ENCODE data around the gene MTIF3.

The MTIF3 gene

DNA sequence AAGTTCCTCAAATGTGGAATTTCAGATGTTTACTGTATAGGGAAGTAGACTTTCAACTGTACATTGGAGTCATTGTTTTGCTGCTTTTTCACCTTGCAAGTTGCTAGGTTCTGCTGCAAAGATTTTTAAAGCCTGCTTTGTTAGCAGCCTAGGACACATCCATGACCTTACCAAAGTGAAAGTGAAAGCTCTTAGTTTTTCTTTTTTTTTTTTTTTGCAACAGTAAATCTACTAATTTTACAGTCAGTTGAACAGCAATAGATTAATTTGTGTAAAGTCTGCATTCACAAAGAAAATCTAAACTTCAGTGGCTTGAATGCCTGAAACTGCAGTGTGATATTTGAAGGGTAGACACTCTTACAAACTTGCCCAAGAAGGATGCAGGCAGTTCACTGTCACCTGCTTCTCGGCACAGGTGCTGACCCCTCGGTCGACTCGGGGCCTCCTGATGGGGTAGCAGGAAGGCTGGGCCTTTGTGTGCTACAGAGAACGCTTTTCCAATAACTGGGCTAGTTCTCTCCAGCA lies 5.0 kb upstream of the MTIF3 start:
- DNase-seq (ENCODE audit: low read depth in 2 of 2): no peak

DNA sequence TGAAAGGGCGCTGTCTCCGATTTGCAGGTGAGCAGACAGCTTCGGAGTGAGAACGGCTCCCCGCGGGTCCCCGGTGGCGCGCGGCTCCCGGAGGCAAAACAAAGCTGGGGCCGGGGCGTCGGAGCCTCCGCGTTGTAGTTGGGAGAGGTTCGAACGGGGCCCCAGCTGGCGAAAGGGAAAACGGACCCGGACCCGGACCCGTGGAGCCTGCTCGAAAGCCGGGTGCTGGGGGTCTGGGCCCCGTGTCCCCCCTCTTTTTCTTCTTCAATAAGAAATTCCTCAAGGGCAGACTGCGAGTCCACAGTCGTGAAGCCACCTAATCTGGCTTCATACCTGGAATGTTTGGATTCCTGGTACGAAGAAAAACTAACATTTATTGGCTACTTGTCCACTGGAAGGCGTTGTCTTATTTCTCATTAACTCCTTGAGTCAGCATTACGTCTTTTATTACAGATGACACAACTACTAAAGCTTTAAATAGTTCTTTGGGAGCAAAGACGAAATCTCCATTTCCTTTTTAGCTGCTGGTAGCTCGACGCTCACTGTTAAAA lies 632 bp upstream of the MTIF3 start:
- DNase-seq (ENCODE audit: low read depth in 2 of 2): peak in 1 of 2 donors; percentile 21

DNA sequence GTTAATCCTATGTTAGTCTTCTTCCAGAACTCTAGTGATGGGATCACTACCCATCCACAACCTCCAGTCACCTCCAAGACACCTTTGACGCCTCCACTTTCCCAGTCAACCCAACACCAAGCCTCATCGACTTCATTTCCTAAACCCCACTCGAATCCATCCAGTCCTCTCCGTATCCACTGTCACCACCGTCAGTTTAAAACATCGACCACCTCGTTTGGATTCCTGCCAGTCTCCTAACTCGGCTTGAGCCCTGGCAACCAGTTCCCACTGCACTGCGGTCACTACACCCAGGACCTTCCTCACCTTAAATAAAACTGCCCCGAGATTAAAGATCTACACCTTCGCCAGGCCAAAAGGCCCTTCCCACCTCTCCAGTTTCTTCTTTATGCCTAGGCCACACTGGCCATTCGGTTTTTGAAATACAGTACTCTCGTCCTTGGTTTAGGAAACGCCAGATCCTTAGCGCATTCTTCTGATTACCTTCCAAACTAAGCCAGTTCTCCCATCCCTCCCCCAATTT lies 1.2 kb downstream of the MTIF3 start:
- no peak for DNase-seq (ENCODE audit: low read depth in 2 of 2)

DNA sequence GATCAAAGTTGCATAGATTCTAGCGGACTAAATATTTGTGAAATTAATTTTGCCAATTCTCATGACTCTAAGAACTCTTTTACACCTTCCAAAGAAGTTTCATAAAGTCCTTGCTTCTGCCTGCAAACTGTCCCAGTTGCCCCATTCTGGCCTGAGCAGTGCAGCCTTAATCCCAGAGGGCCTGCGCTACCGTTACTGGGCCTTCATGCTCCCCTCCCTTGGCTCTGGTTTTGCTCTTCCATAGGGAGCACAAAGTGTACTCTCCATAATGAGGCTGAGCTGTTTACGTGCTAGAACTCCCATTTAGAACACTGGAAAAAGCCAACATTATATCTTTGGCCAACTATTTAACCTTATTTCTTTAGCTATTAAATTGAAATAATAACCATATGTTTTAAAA lies 2.1 kb downstream of the MTIF3 start:
- DNase-seq (ENCODE audit: low read depth in 2 of 2): no peak

DNA sequence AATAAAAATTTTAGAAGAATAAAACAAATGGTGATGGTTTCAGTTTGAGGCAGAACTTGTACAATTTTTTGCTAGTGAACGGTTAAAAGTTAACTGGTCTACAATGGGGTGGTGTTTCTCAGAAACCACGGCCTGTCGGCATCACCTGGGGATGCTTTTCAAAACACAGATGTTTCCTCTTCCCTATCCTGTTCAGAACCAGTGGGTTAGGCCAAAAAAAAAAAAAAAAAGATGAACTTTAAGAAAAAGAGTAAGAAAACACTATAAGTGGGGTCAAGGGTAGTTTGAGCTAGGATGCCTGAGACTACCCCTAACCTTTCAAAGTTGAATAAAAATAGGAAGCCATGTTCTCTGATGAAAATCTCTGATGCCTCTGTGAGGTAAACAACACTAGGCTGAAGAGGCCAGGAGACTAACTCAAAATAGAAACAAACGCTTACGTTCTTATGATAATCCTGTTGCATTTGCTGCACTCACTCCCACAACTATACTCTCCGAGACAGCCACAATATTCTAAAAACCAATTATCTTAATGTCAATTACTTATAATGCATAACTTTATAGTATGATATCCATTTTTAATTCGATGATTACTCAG lies 3.3 kb downstream of the MTIF3 start:
- no peak for DNase-seq (ENCODE audit: low read depth in 2 of 2)

DNA sequence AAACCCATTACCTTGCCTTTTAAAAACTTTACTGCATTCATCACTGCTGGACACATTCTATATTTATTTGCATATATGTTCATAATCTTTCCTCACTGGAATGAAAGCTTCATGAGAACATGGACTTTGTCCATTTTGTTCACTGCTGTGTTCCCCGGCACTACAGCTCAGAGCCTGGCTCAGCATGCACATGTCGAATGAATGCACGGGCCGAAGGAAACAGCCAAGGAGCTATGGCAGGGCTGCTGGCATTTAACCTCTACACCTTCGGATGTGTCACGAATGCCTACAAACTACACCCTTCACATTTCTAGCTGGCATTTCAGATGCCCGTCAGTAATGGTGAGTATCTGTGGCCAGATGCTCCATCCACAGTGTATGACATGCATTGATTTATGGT lies 7.6 kb downstream of the MTIF3 start:
- DNase-seq (ENCODE audit: low read depth in 2 of 2): no peak

DNA sequence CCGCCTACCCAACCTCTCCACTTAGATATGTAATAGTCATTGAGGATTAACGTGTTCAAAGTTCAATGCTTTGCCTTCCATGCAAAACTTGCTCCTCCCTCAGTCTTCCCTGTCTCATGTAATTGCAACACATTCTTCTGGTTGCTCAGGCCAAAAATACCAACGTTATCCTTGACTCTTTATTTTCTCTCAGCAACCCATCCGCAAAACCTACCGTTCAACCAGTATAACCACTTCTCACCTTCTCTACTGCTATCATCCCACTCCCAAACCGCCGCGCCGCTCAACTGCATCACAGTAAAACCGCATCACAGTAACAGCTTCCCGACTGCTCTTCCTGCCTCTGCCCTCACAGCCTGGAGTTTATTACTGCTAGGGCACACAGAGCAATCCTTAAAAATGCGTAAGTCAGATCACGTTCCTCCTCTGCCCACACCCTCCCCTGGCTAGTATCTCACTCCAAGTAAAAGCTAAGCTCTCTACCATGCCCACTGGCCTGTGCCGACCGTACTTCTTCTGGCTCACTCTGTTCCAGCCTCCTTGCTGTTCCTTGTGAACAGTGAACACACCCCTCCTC lies 8.2 kb downstream of the MTIF3 start:
- no peak for DNase-seq (ENCODE audit: low read depth in 2 of 2)

DNA sequence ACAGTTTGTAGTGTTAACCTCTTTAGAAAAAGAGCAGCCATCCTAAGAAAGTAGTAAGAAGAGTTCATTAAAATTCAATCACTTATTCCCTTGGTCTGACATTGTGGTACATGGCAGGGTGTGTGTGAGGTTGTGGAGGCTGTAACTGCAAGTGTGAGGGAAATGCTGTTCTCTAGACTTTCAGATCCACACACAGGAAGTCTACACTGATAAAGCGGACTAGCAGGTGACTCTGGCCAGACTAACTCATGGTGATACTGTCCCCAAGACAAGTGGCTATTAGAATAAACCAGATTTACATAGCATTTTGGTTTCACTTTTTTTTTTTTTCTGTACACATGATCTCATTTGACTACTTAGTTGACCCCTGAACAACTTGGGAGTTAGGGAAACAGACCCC lies 10.0 kb downstream of the MTIF3 start:
- no peak for DNase-seq (ENCODE audit: low read depth in 2 of 2)

DNA sequence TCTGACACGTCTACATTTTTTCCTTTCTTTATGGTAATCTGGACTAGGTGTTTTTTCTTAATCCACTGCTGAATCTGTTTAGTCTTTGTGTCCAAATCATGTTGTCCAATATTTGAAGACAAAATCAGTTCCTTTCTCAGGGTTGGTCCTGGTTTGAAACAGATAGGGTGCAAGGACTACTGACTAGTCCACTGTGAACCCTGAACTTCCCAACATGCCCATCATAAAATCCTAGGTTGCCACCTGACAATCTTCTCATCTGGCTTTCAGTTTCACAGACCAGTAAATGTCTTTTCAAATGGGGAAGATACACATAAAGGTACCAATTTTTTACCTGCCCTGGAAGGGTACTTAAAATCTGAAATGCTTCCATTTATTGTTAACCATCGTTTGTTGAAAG lies 13.2 kb downstream of the MTIF3 start:
- no peak for DNase-seq (ENCODE audit: low read depth in 2 of 2)

DNA sequence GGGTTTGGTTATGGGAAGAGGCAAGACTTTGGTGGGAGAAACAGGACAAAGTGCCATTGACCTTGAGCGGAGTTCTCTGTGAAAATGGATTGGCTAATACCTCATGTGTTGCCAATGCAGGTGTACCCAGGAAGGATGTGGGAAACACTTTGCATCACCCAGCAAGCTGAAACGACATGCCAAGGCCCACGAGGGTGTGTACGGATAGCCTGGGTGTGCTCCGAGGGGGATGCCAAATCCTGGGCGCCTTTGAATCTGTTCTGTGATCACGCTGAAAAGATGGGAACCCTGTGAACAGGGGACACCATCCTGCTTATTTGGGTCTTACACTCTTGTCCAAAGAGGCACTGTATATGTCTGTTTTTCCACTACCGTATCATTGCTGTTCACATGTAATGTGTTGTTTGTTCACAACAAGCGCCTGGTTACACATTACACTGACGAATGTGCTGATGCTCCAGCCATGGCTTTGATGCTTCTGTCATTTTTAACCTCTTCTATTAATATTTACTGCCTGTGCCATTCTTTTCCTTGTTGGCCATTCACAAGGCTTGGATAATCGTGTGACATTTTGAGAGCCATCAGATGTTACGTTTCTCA lies 17.7 kb downstream of the MTIF3 start:
- DNase-seq (ENCODE audit: low read depth in 2 of 2): no peak

DNA sequence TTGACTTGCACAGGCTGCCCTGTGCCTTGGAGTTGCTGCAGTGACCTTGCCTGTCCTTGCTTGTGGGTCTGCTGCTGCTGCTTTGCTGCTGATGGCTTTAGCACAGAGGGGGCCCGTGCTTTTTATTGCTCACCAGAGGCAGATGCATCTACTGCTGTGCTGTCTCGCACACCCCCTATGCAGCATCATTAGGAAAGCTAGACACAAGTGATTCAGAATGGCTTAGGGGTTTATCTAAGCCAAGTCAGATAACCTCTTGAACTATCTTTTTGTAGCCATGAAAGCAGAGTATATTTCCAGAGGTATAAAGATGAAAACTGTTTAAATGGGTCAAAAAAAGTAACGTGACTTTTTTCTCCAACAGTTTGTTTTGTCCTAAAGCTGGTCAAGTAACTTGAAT lies 18.2 kb downstream of the MTIF3 start:
- no peak for DNase-seq (ENCODE audit: low read depth in 2 of 2)

DNA sequence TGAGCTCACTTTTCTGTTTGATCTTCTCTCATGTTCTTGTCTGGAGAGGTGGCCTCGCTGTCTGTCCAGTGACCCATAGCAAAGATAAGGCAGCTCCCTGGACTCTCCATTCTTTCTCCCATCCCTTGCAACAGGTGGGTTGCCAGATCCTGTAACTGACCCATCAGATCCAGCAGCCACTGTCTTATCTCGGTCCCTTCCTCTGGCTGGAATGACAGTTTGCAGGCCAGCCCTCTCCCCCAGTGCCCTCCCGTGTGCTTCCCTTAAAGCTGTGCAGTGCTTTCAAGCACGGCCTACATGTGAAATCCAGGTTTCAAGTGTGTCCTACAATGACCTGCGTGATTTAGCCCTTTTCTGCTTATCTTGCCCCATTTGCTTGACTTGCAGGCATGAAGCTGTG lies 22.2 kb downstream of the MTIF3 start:
- no peak for DNase-seq (ENCODE audit: low read depth in 2 of 2)

DNA sequence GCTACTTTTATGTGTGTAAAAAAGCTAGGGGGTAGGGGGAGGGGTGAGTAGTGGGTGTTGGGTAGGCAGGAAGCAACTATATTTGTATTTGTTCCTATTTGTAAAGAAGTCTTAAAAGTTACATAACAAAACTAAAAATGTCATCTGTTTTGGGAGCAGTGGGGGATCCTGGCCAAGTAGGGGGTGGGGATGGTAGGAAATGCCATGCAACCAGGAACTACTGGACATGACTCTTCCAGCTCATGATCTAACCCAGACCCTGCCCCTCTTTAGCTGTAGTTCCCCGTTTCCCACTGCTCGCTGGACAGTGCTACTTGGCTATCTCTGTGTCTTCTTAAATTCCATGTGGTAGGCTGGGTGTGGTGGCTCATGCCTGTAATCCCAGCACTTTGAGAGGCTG lies 22.7 kb downstream of the MTIF3 start:
- no peak for DNase-seq (ENCODE audit: low read depth in 2 of 2)

DNA sequence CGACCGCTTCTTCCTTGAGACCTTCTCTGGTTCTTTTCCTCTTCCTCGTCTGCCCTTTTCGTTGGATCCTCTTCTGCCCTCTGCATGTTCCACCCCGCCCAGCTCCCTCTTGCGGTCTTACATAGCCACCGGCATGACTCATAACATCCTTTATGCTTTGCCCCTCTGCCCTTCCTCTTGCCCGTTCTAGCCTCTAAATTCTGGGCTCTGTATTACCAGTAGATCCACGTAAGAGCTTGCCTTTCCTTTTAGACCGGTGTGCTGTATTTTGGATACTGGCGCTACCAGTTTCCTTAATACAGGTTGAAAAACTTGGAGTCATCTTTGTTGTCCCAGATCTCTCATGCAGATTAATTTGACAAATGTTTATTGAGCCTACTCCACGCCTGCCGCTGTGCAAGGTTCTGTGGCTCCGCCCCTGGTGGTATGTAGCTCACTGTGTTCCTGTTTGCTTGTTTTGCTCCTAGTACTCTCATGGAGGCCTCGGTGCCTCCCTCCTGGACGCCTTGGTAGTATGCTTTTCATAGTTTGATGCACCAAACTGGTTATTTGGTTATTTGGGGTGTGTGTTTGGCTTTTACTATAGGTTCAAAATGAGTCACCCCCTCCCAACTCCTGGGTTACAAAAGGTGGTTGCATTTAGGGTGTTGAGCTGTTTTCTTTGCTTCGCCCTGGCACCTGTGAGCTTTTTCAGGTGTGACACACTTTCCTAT lies 24.3 kb downstream of the MTIF3 start:
- peak; percentile 62 to 65 for DNase-seq (ENCODE audit: low read depth in 2 of 2)

DNA sequence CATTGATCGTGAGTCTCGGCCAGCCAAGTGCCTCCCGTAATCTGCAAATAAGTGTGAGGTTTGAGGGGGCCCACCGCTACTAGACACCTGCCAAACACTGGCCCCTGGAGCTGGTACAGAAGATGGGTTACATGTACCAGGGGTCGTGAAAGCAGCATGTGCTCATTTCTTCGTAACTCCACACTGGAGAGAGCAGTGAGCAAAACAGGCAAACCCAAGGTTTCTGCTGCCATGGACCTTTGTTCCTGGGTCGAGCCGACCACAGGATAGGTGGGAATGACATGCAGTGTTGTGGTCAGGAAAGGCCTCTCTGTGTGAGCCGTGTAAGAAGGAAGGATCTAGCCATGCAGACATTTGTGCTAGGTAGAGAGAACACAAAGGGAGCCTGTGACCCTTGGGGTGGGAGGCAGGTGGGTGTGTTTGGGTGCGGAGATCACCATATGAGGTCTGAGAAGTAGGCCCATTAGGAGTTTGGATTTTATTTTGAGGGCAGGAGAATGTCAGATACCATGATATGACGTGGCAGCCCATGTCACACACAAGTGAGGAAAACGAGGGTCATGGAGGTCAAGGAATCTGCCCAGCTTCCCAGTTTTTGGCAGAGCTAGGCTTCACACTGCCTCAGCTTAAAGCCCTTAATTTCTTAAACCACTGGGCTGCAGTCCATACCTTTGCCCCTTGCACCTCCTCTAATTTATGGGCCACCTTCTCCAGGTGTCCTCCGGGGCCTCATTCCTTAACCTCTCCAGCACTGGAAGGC lies 25.0 kb downstream of the MTIF3 start:
- no peak for DNase-seq (ENCODE audit: low read depth in 2 of 2)

DNA sequence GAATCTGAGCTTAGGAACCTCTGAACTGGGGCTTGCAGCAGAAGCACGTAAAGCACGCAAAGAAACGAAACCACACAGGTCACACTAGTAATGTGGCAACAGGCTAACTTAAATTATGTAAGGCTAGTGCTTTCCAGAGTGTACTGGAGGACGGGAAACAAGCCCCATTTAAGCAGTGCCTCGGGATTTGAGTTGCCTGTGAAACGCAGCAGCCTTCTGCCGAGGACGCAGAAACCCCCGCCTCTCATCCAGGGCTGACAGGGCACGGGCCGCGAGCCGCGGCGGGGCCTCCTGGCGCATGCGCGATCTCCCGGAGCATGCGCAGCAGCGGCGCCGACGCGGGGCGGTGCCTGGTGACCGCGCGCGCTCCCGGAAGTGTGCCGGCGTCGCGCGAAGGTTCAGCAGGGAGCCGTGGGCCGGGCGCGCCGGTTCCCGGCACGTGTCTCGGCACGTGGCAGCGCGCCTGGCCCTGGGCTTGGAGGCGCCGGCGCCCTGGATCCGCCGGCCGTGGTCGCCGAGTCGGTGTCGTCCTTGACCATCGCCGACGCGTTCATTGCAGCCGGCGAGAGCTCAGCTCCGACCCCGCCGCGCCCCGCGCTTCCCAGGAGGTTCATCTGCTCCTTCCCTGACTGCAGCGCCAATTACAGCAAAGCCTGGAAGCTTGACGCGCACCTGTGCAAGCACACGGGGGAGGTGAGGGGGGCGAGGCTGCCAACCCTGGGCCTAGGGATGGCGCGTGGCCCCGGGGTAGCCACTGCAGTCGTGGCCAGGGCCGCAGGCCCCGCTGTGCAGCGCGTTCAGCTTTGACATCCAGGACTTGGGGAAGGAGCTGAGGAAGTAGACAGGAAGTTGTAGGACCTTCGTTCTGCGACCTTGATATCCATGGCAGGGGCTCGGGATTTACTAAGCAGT lies 25.9 kb downstream of the MTIF3 start, which contains the start of gene GTF3A:
TSS of gene GTF3A (plus strand) at position 374 of the 912 bp plus-strand sequence.
- DNase-seq (ENCODE audit: low read depth in 2 of 2): peak; percentile 70 to 78

DNA sequence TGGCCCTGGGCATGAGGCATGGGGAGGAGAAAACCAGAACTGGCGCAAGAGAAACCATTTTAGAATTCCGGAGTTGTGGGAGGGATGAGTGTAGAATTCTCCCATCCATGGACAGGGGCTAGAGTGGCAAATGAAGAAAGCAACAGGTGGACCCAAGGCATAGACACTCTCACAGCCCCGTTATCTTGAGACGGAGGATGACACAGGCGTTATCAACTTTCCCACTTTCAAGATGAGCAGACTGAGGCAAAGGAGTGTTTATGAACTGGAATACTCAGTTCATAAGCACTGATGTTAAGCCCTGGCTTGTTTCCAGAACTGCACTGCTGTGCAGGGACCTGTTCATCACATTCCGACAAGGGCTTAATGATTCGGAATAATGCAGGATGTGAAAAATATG lies 27.0 kb downstream of the MTIF3 start:
- no peak for DNase-seq (ENCODE audit: low read depth in 2 of 2)

DNA sequence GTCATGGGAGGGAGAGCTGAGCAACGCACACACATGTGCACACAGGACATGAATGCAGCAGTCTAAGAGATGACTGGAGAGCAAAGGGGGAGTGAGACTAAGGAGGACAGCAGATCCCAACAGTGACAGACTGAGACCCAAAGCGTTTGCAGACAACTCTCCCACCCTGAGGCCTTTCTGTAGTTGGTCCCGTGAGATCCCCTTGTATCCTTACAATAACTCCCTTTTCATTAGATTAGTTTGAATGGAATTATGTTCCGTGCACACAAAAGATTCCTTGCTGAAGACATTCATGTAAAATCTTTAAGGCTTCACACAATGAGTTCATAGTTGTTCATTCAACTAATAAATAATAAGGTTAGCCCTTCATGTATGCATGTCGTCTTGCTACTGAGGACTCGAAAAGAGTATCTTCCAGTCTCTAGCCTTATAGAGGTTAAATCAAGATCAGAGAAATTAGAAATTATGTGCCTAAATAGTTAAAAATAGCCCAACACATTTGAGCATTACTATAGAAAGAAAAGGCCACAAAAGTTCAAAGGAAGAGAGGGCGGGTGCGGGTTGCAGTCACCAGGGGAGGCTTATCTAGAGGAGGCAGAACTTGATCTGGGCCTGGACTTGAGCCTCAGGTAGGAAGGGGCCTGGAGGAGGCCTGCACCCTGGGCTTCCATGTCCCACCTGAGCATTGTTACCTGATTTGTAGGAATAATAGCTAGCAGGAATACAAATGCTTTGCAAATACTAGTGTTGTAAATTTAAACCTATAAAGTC lies 29.1 kb downstream of the MTIF3 start:
- no peak for DNase-seq (ENCODE audit: low read depth in 2 of 2)

DNA sequence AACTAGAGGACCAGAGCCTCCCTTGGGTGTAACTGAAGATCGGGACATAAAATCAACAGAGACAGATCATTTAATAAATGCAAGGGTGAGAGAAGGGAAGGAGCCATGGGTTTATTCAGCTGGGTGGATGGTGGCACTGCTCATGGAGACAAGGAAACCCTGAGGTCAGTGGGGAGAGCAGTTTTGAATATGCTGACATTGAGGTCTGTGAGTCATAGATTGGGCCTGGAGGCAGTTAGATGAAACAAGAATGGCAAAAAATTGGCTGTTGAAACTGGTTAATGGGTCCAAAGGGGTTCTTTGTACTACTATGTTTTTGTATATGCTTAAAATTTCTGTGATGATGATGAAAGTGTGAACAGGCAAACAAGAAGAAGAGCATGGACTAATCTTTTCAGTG lies 31.0 kb downstream of the MTIF3 start:
- DNase-seq (ENCODE audit: low read depth in 2 of 2): no peak

DNA sequence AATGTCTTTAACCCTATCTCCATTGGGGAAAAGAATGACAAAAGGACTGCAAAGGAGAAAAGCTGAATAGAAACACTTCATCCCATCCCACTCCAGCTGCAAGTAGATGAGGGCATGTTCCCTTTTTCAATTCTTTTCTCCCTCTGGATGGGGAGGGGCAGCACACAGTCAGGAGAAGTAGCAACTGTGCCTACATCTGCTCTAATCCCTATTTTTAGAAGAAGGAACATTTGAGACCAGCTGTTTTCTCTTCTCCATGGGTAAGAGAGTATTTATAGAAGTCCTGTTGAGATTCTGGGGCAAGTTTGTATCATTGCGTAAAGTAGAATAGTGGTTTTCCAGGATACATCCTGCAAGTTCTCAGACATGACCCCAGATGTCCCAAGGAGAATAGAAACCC lies 35.2 kb downstream of the MTIF3 start:
- no peak for DNase-seq (ENCODE audit: low read depth in 2 of 2)

Measured in stimulated activated CD8-positive, alpha-beta memory T cell treated with anti-CD3 and anti-CD28 coated beads, Interleukin-2, amount 100 ng/mL, for 1 hour (primary cell).